HepG2 (cell line): ENCODE results near the gene PCDHA9. TPM values are rescaled to one million over a fixed set of nuclear protein-coding genes. Genes with fewer than 3 reads are reported as not detected.

Experiments
- ATAC-seq: fragments of 200-7000 bp; cut with Tn5 transposase; 3 replicates; pipeline ENCODE4 v1.9.1; 2020; ENCODE audit warnings: mild to moderate bottlenecking, moderate library complexity
- BruUV-seq: library from RNA; stranded (reverse); fragments of 400-500 nt; replicated peaks from 2 replicates; lab custom pipeline; 2021; lab: Mats Ljungman, UMichigan
- CTCF ChIA-PET: fragments of 300-600 bp; formaldehyde crosslinking; extraction: SDS; loops from one replicate; lab custom pipeline; 2021; ENCODE audit warnings: low total read pairs, inconsistent platforms, low intra/inter-chr PET ratio; lab: Yijun Ruan, JAX
- POLR2A ChIA-PET: fragments of 350-600 bp; sonication (Branson Sonifier 250); formaldehyde crosslinking; loops from one replicate; lab custom pipeline; 2020; ENCODE audit warnings: antibody characterized with exemption, inconsistent platforms; lab: Yijun Ruan, JAX
- DNase-seq: peaks from one replicate; pipeline ENCODE4 v3.0.0-alpha.2; 2015; ENCODE audit warnings: low spot score
- FAIRE-seq: peaks from 3 replicates; lab custom pipeline; 2011; peaks lifted over from hg19 to GRCh38; lab: Jason Lieb, UNC
- H2AFZ ChIP-seq: one replicate; pipeline ENCODE4 v1.6.1; 2011; ENCODE audit warnings: low read length, inconsistent platforms
- H3K27ac ChIP-seq: fragments of 300-600 bp; 3 replicates; pipeline ENCODE4 v1.8.0; 2011; ENCODE audit warnings: mixed run types, mild to moderate bottlenecking, mixed read lengths, low read length, inconsistent platforms; ENCODE audit not compliant: insufficient read depth; ENCODE audit errors: extremely low read length
- H3K27me3 ChIP-seq, 2 experiments: fragments of 200-600 bp in 1 of 2; 2 replicates in 1 of 2; 3 replicates in 1 of 2; pipeline versions ENCODE4 v1.6.0 to v1.8.0; 2011; ENCODE audit warnings: low read length in 2 of 2, mild to moderate bottlenecking in 2 of 2, moderate library complexity in 2 of 2, inconsistent platforms in 1 of 2; ENCODE audit not compliant: insufficient read depth in 2 of 2, control insufficient read depth in 1 of 2
- H3K36me3 ChIP-seq, 2 experiments: fragments of 200-600 bp in 1 of 2; replicated peaks in 1 of 2; 2 replicates in 1 of 2; 3 replicates in 1 of 2; pipeline versions ENCODE4 v1.5.1 to v1.8.0; 2011; ENCODE audit warnings: low read length in 2 of 2, inconsistent platforms in 1 of 2; ENCODE audit not compliant: insufficient read depth in 2 of 2, control insufficient read depth in 1 of 2
- H3K4me1 ChIP-seq: 2 replicates; pipeline ENCODE4 v1.5.1; 2012; ENCODE audit warnings: low read length, inconsistent platforms; ENCODE audit not compliant: insufficient read depth
- H3K4me2 ChIP-seq: 2 replicates; pipeline ENCODE4 v1.6.0; 2011; ENCODE audit warnings: low read depth, low read length, inconsistent platforms
- H3K4me3 ChIP-seq, 3 experiments: fragments of 200-600 bp in 1 of 3; sonication (generic), shearing (Covaris generic) in 1 of 3; replicated peaks in 1 of 3; 2 replicates each; pipeline ENCODE4 v1.5.1; 2011 to 2016; ENCODE audit warnings: low read length in 3 of 3, inconsistent platforms in 2 of 3, low read depth in 2 of 3, mild to moderate bottlenecking in 2 of 3, control low read depth in 1 of 3, mixed read lengths in 1 of 3; ENCODE audit not compliant: insufficient read depth in 1 of 3
- H3K79me2 ChIP-seq: one replicate; pipeline ENCODE4 v1.6.1; 2011; ENCODE audit warnings: low read length, inconsistent platforms; ENCODE audit not compliant: insufficient read depth
- H3K9ac ChIP-seq: 2 replicates; pipeline ENCODE4 v1.6.0; 2011; ENCODE audit warnings: mild to moderate bottlenecking, low read depth, low read length, inconsistent platforms; ENCODE audit not compliant: insufficient read depth
- H3K9me3 ChIP-seq: 2 replicates; pipeline ENCODE4 v1.5.1; 2012; ENCODE audit warnings: mild to moderate bottlenecking, low read length
- H4K20me1 ChIP-seq: 2 replicates; pipeline ENCODE4 v1.6.0; 2011; ENCODE audit warnings: inconsistent platforms, mild to moderate bottlenecking, low read length, moderate library complexity; ENCODE audit not compliant: insufficient read depth
- IRX3 ChIP-seq: sonication (generic); formaldehyde crosslinking; IDR thresholded peaks from 2 replicates; pipeline ENCODE4 v1.8.1; 2023; ENCODE audit warnings: mild to moderate bottlenecking, low read depth, missing genetic modification reagents, borderline replicate concordance
- STAG1 ChIP-seq: sonication (generic); formaldehyde crosslinking; IDR thresholded peaks from 2 replicates; pipeline ENCODE4 v1.4.0; 2020; ENCODE audit warnings: missing genetic modification reagents
- WGBS: methylation state at CpG from one replicate; pipeline ENCODE4 v1.1.6; 2017; ENCODE audit warnings: low lambda C conversion rate; 5-methylcytosine and 5-hydroxymethylcytosine counted together
- in situ Hi-C: cut with HindIII; loops from 2 replicates; pipeline ENCODE4 v1.10.0; 2017; ENCODE audit warnings: low pct_unique_long_range_greater_than_20kb; ENCODE audit not compliant: extremely low pct_ligation_motif_present
- intact Hi-C: fragments of 100-400 bp; cut with micrococcal nuclease; formaldehyde crosslinking; loops from one replicate; pipeline ENCODE4 v1.10.0; 2022; ENCODE audit not compliant: unreplicated experiment
- polyA plus RNA-seq, 8 experiments: library from polyadenylated mRNA; depleted of rRNA in 3 of 8; stranded (reverse) in 7 of 8; unstranded in 1 of 8; fragments of >200 nt; fragmentation: Illumina TruSeq in 4 of 8; extraction: Trizol in 4 of 8; gene quantifications; 2 replicates each; pipeline versions ENCODE4 v1.2.1 to v1.2.3, GENCODE V29; 2011 to 2016; ENCODE audit warnings: low read depth in 4 of 8, missing spikeins in 1 of 8, mixed read lengths in 1 of 8; ENCODE audit not compliant: insufficient read depth in 1 of 8
- total RNA-seq, 5 experiments: library from RNA; depleted of rRNA; stranded (reverse); fragments of >200 nt; fragmentation: Illumina TruSeq; extraction: Trizol; gene quantifications; 2 replicates each; pipeline ENCODE4 v1.2.3, GENCODE V29; 2016; ENCODE audit warnings: low read depth in 1 of 5
- TF ChIP-seq, protein P1 (sequence below): sonication (generic); formaldehyde crosslinking; IDR thresholded peaks from 2 replicates; pipeline ENCODE4 v1.4.0; 2020; ENCODE audit warnings: mild to moderate bottlenecking, missing genetic modification reagents
- TF ChIP-seq, protein P2 (sequence below): fragments of 450-650 bp; IDR thresholded peaks from 2 replicates; pipeline ENCODE4 v1.6.1; 2016
- TF ChIP-seq, protein P3 (sequence below): sonication (generic); formaldehyde crosslinking; IDR thresholded peaks from 2 replicates; pipeline ENCODE4 v1.5.1; 2020; ENCODE audit warnings: mild to moderate bottlenecking, missing genetic modification reagents, borderline replicate concordance
- TF ChIP-seq, protein P4 (sequence below): sonication (generic); formaldehyde crosslinking; IDR thresholded peaks from 2 replicates; pipeline ENCODE4 v1.5.0; 2020; ENCODE audit warnings: mild to moderate bottlenecking, missing genetic modification reagents, moderate library complexity

PCDHA9 gene
- total and polyA plus RNA-seq, 2 of the 13 experiments (the other 11 are each of a cell fraction or from before 2014, with no cell fraction given), result 0.03 TPM; not detected in 1

DNA sequence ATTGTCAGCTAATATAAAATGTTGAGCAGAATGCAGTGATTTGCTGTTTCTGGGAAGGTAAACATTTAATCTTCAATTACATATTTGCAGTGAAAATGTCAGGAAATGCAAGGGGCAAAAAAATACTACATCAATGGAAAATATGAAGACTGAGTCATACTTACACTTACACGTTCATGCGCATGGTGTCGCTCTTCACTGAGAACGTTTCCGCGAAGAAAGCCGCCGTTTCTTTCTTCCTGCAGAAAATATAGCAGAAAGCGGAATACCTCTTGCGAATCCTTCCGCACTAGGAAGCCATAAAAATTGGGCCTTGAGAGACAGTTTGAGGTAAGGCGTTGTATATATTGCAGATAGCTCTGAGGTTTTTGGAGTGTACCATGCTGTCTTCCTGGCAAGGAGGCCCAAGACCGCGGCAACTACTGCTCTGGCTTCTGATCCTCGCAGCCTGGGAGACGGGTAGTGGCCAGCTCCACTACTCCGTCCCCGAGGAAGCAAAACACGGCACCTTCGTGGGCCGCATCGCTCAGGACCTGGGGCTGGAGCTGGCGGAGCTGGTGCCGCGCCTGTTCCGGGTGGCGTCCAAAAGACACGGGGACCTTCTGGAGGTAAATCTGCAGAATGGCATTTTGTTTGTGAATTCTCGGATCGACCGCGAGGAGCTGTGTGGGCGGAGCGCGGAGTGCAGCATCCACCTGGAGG lies 33.9 kb downstream of the PCDHA9 start, which contains the start of gene PCDHA13:
Gene PCDHA13 (plus strand): TSS at position 236 of the 702 bp plus-strand sequence. CDS start 145 bp downstream, at position 381.
- Histone ChIP-seq H3K27me3 (no peaks in the 10 kb centered on the region), H4K20me1 (no peaks in the 10 kb centered on the region), H3K27ac (no peak within 1 kb of the TSS), H3K4me3 (no peak within 1 kb of the TSS), H3K9me3 (no peaks in the 10 kb centered on the region), H3K79me2 (no peaks in the 10 kb centered on the region), H3K36me3 (no peaks in the 10 kb centered on the region), H2AFZ (no peak within 1 kb of the TSS), H3K4me2 (no peak within 1 kb of the TSS), H3K4me1 (no peaks in the 10 kb centered on the region), H3K9ac (no peak within 1 kb of the TSS)
- FAIRE-seq (no peak), DNase-seq (no peak), ATAC-seq (no peak)
- BruUV-seq, result no TSS peak
- CTCF ChIA-PET, result interaction anchor here (1.1 to 1.5 kb wide), 3 partner anchors 158 to 159 kb away, joined by 3 to 6 read pairs (median 3); no protein-coding TSS in a partner anchor
- POLR2A ChIA-PET, result no interaction called here
- in situ Hi-C loops, result no loop called here
- intact Hi-C loops, result loop anchor here (1.0 kb wide), 1 partner anchor 159 kb away; no protein-coding TSS in a partner anchor
- 74% methylated on average over 29 of the region's 35 CpGs for WGBS
- TF ChIP-seq, protein P1, sequence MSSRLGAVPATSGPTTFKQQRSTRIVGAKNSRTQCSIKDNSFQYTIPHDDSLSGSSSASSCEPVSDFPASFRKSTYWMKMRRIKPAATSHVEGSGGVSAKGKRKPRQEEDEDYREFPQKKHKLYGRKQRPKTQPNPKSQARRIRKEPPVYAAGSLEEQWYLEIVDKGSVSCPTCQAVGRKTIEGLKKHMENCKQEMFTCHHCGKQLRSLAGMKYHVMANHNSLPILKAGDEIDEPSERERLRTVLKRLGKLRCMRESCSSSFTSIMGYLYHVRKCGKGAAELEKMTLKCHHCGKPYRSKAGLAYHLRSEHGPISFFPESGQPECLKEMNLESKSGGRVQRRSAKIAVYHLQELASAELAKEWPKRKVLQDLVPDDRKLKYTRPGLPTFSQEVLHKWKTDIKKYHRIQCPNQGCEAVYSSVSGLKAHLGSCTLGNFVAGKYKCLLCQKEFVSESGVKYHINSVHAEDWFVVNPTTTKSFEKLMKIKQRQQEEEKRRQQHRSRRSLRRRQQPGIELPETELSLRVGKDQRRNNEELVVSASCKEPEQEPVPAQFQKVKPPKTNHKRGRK (CRISPR knock-in tag), result no peak
- TF ChIP-seq STAG1 (CRISPR knock-in tag), result peak; percentile 39; the same call in 1 of the 2 replicates
- TF ChIP-seq, protein P2, sequence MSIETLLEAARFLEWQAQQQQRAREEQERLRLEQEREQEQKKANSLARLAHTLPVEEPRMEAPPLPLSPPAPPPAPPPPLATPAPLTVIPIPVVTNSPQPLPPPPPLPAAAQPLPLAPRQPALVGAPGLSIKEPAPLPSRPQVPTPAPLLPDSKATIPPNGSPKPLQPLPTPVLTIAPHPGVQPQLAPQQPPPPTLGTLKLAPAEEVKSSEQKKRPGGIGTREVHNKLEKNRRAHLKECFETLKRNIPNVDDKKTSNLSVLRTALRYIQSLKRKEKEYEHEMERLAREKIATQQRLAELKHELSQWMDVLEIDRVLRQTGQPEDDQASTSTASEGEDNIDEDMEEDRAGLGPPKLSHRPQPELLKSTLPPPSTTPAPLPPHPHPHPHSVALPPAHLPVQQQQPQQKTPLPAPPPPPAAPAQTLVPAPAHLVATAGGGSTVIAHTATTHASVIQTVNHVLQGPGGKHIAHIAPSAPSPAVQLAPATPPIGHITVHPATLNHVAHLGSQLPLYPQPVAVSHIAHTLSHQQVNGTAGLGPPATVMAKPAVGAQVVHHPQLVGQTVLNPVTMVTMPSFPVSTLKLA, result no peak
- TF ChIP-seq, protein P3, sequence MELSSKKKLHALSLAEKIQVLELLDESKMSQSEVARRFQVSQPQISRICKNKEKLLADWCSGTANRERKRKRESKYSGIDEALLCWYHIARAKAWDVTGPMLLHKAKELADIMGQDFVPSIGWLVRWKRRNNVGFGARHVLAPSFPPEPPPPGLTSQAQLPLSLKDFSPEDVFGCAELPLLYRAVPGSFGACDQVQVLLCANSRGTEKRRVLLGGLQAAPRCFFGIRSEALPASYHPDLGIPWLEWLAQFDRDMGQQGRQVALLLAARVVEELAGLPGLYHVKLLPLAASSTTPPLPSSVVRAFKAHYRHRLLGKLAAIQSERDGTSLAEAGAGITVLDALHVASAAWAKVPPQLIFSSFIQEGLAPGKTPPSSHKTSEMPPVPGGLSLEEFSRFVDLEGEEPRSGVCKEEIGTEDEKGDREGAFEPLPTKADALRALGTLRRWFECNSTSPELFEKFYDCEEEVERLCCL (CRISPR knock-in tag), result no peak
- TF ChIP-seq IRX3, result no peak
- TF ChIP-seq, protein P4, sequence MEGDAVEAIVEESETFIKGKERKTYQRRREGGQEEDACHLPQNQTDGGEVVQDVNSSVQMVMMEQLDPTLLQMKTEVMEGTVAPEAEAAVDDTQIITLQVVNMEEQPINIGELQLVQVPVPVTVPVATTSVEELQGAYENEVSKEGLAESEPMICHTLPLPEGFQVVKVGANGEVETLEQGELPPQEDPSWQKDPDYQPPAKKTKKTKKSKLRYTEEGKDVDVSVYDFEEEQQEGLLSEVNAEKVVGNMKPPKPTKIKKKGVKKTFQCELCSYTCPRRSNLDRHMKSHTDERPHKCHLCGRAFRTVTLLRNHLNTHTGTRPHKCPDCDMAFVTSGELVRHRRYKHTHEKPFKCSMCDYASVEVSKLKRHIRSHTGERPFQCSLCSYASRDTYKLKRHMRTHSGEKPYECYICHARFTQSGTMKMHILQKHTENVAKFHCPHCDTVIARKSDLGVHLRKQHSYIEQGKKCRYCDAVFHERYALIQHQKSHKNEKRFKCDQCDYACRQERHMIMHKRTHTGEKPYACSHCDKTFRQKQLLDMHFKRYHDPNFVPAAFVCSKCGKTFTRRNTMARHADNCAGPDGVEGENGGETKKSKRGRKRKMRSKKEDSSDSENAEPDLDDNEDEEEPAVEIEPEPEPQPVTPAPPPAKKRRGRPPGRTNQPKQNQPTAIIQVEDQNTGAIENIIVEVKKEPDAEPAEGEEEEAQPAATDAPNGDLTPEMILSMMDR (CRISPR knock-in tag), result peak; percentile 40
